ENCODE results near the gene CLCN6. TPM values are rescaled to one million over a fixed set of nuclear protein-coding genes. Genes with fewer than 3 reads are reported as not detected.

Gene CLCN6
- total RNA-seq, 6 experiments from 2014 or later, result 4.2 to 12.7 (median 9.2) TPM

DNA sequence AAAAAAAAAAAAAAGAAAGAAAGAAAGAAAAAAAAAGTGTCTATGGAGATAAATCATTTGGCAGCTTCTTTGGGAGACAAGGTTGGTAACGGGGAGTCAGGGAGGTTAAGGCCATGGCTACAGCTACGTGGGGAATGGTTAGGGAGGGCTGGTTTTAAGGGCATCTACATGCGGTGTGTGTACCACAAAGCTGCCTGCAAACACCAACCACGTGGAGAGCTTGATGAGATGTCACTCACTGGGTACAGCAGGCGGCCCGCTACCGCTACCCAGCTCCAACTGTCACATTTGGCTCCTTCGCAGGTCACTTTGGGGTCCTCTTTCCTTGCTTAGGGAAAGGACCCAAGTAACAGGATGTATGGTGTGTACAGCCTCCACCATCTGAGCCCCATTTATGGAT, 48.5 kb downstream of the CLCN6 start:
- 59% methylated on average over 8 of the region's 8 CpGs for WGBS (ENCODE audit: insufficient coverage, low coverage, low lambda C conversion rate, missing lambda C conversion rate)
- no peaks in the 10 kb centered on the region for H3K36me3 ChIP-seq
- no peaks in the 10 kb centered on the region for H3K9me3 ChIP-seq
- TF ChIP-seq CTCF (IDR thresholded peaks at IDR 0.05) (no peak), POLR2A (IDR thresholded peaks at IDR 0.05) (no peak)
- ATAC-seq (no peak), DNase-seq (no peak)
- peaks cover 9 to 11% of the 10 kb centered on the region in 2 donors for H3K27me3 ChIP-seq
- H3K27ac ChIP-seq, result no peak overlapping the region
- intact Hi-C loops (cut with DNase I), result no loop called here
- peaks cover 0 to 3% (median 0%) of the 10 kb centered on the region in 4 donors for H3K4me1 ChIP-seq
- H3K4me3 ChIP-seq, result no peak overlapping the region

DNA sequence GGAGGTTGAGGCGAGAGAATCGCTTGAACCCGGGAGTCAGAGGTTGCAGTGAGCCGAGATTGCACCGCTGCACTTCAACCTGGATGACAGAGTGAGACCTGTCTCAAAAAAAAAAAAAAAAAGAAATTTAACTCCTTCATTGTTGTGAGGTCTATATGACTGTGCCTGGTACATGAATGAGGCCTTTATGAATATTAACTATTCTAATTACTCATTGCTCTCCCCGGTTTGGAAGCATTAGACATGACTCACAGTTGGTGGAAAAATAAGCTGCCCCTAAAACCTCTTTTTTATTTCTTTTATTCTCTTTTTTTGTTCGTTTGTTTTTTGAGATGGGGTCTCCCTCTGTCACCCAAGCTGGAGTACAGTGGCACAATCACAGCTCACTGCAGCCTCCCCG, 49.4 kb downstream of the CLCN6 start:
- Histone ChIP-seq H3K4me3 (no peak overlapping the region), H3K27ac (no peak overlapping the region), H3K27me3 (peaks cover 10 to 16% of the 10 kb centered on the region in 2 donors), H3K4me1 (peaks cover 0 to 3% (median 0%) of the 10 kb centered on the region in 4 donors), H3K9me3 (no peaks in the 10 kb centered on the region), H3K36me3 (no peaks in the 10 kb centered on the region)
- intact Hi-C loops (cut with DNase I), result no loop called here
- WGBS (ENCODE audit: insufficient coverage, low coverage, low lambda C conversion rate, missing lambda C conversion rate), result 42% methylated on average over 8 of the region's 8 CpGs
- TF ChIP-seq POLR2A (IDR thresholded peaks at IDR 0.05), result no peak
- no peak for TF ChIP-seq CTCF (IDR thresholded peaks at IDR 0.05)
- DNase-seq, result no peak
- no peak for ATAC-seq

GRCh38 chr1:11856698-11857097, 50.7 kb downstream of the CLCN6 start:
- no peaks in the 10 kb centered on the region for H3K36me3 ChIP-seq
- TF ChIP-seq CTCF (IDR thresholded peaks at IDR 0.05) (no peak), POLR2A (IDR thresholded peaks at IDR 0.05) (no peak)
- no peak for DNase-seq
- no peaks in the 10 kb centered on the region for H3K9me3 ChIP-seq
- ATAC-seq, result no peak
- H3K4me3 ChIP-seq, result no peak overlapping the region
- no peak overlapping the region for H3K27ac ChIP-seq
- intact Hi-C loops (cut with DNase I), result no loop called here
- H3K4me1 ChIP-seq, result peaks cover 0 to 3% (median 0%) of the 10 kb centered on the region in 4 donors
- peaks cover 10 to 16% of the 10 kb centered on the region in 2 donors for H3K27me3 ChIP-seq
- 47% methylated on average over 2 of the region's 3 CpGs for WGBS (ENCODE audit: insufficient coverage, low coverage, low lambda C conversion rate, missing lambda C conversion rate)

DNA sequence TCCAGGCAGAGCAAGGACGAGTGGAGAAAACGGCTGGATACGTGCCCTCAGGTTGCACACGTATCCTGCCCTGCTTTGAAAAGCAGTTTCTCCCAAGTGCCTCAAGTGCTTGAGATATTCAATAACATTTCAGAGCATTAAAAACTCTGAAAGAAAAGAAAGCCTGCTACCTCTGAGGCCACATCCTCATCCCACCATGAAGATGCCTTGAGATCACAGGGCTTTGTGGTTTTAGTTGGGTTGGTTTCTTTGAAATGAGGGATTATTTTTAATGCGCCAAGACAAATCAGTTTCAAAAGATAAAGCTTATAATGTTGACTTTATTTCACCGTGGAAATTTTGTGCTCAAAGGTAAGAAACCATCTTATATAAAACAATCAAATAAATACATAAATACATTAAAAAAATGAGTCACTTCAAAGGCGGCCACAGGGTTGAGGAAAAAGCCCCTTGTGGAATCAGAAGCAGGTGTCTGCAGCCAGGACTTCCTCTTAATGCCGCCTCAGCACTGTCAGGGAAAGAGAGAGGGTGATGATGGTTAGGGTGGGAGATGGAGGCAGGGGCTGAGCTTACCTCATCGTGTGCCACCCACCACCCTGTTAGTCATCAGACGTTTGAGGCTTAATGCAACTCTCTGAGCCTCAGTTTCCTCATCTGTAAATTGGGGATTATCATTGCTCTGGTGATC, 51.3 kb downstream of the CLCN6 start:
- Histone ChIP-seq H3K9me3 (no peaks in the 10 kb centered on the region), H3K27me3 (peaks cover 10 to 16% of the 10 kb centered on the region in 2 donors), H3K4me3 (no peak overlapping the region), H3K27ac (no peak overlapping the region), H3K36me3 (no peaks in the 10 kb centered on the region), H3K4me1 (peaks cover 0 to 3% (median 0%) of the 10 kb centered on the region in 4 donors)
- intact Hi-C loops (cut with DNase I), result no loop called here
- WGBS (ENCODE audit: insufficient coverage, low coverage, low lambda C conversion rate, missing lambda C conversion rate), result 30% methylated on average over 10 of the region's 10 CpGs
- DNase-seq (no peak), ATAC-seq (no peak)
- TF ChIP-seq CTCF (IDR thresholded peaks at IDR 0.05), result no peak
- no peak for TF ChIP-seq POLR2A (IDR thresholded peaks at IDR 0.05)

Data from right lobe of liver (tissue), 6 donors.